Calu3 (cell line): Measurements from ENCODE around the gene PPP4R4. TPM values are rescaled to one million over a fixed set of nuclear protein-coding genes. Genes with fewer than 3 reads are reported as not detected.

ENCODE experiments used
- BruUV-seq: library from RNA; stranded (reverse); fragments of 400-500 nt; replicated peaks from 2 replicates; lab custom pipeline; 2021; lab: Mats Ljungman, UMichigan
- CTCF ChIA-PET: fragments of 300-600 bp; sonication (Branson Sonifier 250); formaldehyde crosslinking; loops from one replicate; lab custom pipeline; 2022; ENCODE audit warnings: antibody characterized with exemption; lab: Charles Lee
- DNase-seq: peaks from one replicate; pipeline ENCODE4 v3.0.0; 2022
- H3K27ac Mint-ChIP-seq: one replicate; pipeline ENCODE4 v1.8.0; 2022; ENCODE audit warnings: mixed read lengths; ENCODE audit not compliant: unreplicated experiment
- H3K27me3 Mint-ChIP-seq: one replicate; pipeline ENCODE4 v1.8.0; 2022; ENCODE audit warnings: mixed read lengths; ENCODE audit not compliant: unreplicated experiment
- H3K36me3 Mint-ChIP-seq: one replicate; pipeline ENCODE4 v1.8.0; 2022; ENCODE audit warnings: mild to moderate bottlenecking, moderate library complexity, mixed read lengths; ENCODE audit not compliant: insufficient read depth, unreplicated experiment
- H3K4me1 Mint-ChIP-seq: one replicate; pipeline ENCODE4 v1.8.0; 2022; ENCODE audit warnings: mild to moderate bottlenecking, low read depth, mixed read lengths; ENCODE audit not compliant: unreplicated experiment
- H3K4me3 Mint-ChIP-seq: one replicate; pipeline ENCODE4 v1.8.0; 2022; ENCODE audit warnings: mild to moderate bottlenecking, low read depth, moderate library complexity, mixed read lengths; ENCODE audit not compliant: unreplicated experiment
- H3K9me3 Mint-ChIP-seq: one replicate; pipeline ENCODE4 v1.8.0; 2022; ENCODE audit warnings: low read depth, mixed read lengths; ENCODE audit not compliant: unreplicated experiment
- intact Hi-C: fragments of 100-400 bp; cut with micrococcal nuclease; formaldehyde crosslinking; loops from one replicate; pipeline ENCODE4 v1.10.0; 2022; ENCODE audit not compliant: unreplicated experiment
- total RNA-seq: library from RNA; stranded (reverse); gene quantifications from 2 replicates; pipeline ENCODE4 v1.2.3, GENCODE V29; 2022
- TF ChIP-seq, protein P1 (sequence below): fragments of 200-600 bp; IDR thresholded peaks from one replicate; pipeline ENCODE4 v1.8.0; 2022; ENCODE audit warnings: antibody characterized with exemption; ENCODE audit not compliant: unreplicated experiment

The PPP4R4 gene
- total RNA-seq, 1 experiment from 2014 or later = 0.78 TPM

DNA sequence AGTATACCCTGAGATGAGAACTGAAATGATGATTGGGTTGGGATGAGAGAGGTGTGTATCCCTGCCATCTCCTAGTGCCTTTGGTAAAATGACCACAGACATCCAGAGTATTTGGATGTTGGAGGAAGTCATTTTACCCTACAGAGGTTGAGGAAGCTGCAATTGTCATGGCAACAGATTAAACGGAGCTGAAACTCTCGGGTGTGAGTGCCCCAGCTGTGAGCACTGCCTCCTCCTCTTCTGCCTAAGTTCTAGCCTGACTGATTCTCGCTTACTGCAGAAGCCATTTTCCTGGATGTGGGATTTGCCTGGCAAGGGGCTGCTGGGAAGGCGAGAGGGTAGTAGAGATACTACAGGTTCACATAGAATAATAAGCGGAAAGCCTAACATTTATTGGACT, 10.3 kb upstream of the PPP4R4 start:
- intact Hi-C loops = no loop called here
- peaks cover 54% of the 10 kb centered on the region for H3K27me3 Mint-ChIP-seq
- CTCF ChIA-PET = no interaction called here
- H3K4me3 Mint-ChIP-seq = no peak overlapping the region
- H3K9me3 Mint-ChIP-seq = no peaks in the 10 kb centered on the region
- H3K36me3 Mint-ChIP-seq = no peaks in the 10 kb centered on the region
- TF ChIP-seq, protein P1, sequence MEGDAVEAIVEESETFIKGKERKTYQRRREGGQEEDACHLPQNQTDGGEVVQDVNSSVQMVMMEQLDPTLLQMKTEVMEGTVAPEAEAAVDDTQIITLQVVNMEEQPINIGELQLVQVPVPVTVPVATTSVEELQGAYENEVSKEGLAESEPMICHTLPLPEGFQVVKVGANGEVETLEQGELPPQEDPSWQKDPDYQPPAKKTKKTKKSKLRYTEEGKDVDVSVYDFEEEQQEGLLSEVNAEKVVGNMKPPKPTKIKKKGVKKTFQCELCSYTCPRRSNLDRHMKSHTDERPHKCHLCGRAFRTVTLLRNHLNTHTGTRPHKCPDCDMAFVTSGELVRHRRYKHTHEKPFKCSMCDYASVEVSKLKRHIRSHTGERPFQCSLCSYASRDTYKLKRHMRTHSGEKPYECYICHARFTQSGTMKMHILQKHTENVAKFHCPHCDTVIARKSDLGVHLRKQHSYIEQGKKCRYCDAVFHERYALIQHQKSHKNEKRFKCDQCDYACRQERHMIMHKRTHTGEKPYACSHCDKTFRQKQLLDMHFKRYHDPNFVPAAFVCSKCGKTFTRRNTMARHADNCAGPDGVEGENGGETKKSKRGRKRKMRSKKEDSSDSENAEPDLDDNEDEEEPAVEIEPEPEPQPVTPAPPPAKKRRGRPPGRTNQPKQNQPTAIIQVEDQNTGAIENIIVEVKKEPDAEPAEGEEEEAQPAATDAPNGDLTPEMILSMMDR = no peak
- no TSS peak for BruUV-seq
- no peak overlapping the region for H3K27ac Mint-ChIP-seq
- H3K4me1 Mint-ChIP-seq = no peaks in the 10 kb centered on the region
- DNase-seq = no peak

DNA sequence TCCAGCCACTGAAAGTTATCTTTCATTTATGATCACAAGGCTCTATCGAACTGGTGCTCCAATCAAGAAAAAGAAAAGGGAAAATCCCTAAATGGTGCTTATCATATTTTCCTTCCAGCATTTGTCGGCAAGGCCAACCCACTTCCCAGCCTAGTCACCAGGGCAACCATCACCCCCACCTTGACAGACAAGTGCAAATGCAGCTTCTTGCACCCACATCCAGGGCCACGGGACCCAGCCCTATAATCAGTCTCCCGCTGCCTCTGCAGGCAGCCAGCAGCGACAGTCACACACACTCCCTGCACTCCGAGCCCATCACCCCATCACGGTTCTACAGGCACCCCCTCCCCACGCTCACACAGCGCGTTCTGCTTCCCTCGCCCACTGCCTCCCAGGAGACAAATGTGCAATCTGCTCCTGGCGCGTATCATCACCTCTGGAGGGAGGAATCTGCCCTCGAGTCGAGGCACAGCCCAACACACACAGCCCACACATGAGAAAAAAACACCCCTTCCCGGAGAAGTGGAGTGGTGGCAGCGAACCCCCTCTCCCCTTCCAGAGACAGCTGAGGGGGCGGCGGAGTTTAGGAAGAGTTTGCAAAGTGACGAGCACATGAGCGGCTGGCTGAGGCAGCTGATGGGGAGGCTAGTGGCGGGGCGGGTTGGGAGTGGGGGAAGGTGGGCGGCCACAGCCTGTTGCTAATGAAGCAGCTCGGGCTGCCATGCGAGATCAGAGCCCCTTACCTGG, 9.3 kb upstream of the PPP4R4 start:
- H3K36me3 Mint-ChIP-seq = no peaks in the 10 kb centered on the region
- no peaks in the 10 kb centered on the region for H3K4me1 Mint-ChIP-seq
- H3K4me3 Mint-ChIP-seq = no peak overlapping the region
- no peak overlapping the region for H3K27ac Mint-ChIP-seq
- TF ChIP-seq, protein P1 = no peak
- H3K27me3 Mint-ChIP-seq = peaks cover 49% of the 10 kb centered on the region
- no peak for DNase-seq
- BruUV-seq = no TSS peak
- CTCF ChIA-PET = no interaction called here
- no peaks in the 10 kb centered on the region for H3K9me3 Mint-ChIP-seq
- intact Hi-C loops = no loop called here

DNA sequence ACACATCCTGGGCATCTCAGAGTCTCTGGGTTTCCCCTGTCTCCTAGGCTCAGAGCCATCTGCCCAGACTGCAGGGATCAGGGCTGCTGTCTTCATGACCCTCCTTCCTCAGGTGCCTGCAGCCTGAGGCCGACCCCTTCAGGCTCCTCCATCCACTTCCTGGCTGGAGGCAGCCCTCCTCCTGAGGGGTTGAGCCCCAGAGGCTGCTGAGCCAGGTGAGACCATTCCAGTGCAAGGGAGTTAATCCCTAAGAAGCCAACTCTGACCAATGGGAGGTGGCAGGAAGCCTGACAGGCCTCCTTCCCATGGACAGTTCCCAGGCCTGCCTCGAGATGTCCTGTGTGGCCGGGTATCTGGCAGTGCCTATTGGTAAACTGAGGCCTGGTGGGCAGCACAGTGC, 8.4 kb upstream of the PPP4R4 start:
- Mint-ChIP-seq H3K27ac (no peak overlapping the region), H3K4me3 (no peak overlapping the region), H3K36me3 (no peaks in the 10 kb centered on the region), H3K9me3 (no peaks in the 10 kb centered on the region), H3K27me3 (peaks cover 50% of the 10 kb centered on the region), H3K4me1 (no peaks in the 10 kb centered on the region)
- intact Hi-C loops = no loop called here
- CTCF ChIA-PET = interaction anchor here (0.6 kb wide), 1 partner anchor 80 kb away, joined by 3 read pairs; no protein-coding TSS in a partner anchor
- TF ChIP-seq, protein P1 = no peak
- no TSS peak for BruUV-seq
- DNase-seq = no peak

DNA sequence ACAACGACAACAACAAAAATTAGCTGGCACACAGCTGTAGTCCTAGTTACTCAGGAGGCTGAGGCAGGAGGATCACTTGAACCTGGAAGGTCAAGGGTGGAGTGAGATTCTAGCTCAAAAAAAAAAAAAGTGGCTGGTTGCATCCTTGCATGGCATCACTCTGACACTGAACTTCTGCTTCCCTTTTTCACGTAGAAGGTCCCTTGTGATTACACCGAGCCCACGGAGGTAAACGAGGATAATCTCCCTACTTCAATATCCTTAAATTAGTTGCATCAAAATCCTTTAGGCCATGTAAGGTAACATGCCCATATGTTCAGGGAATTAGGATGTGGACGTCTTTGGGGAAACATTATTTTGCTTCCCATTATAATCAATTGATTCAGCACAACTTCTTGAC, 4.0 kb upstream of the PPP4R4 start:
- CTCF ChIA-PET = interaction anchor here (1.0 kb wide), 1 partner anchor 148 kb away, joined by 3 read pairs; no protein-coding TSS in a partner anchor
- no peak for DNase-seq
- no peak overlapping the region for H3K4me3 Mint-ChIP-seq
- no TSS peak for BruUV-seq
- intact Hi-C loops = loop anchor here (10.0 kb wide), 1 partner anchor 245 kb away; no protein-coding TSS in a partner anchor
- no peaks in the 10 kb centered on the region for H3K9me3 Mint-ChIP-seq
- TF ChIP-seq, protein P1 = no peak
- H3K27ac Mint-ChIP-seq = no peak overlapping the region
- H3K27me3 Mint-ChIP-seq = peaks cover 62% of the 10 kb centered on the region
- H3K4me1 Mint-ChIP-seq = peaks cover 3% of the 10 kb centered on the region
- H3K36me3 Mint-ChIP-seq = peaks cover 16% of the 10 kb centered on the region
